HepG2 (cell line): Measurements from ENCODE around the gene ZNF615. TPM values are rescaled to one million over a fixed set of nuclear protein-coding genes. Genes with fewer than 3 reads are reported as not detected.
A peak's percentile ranks its signal among the peaks of the same experiment; 100 is the strongest.

Source experiments
- AKNA ChIP-seq: sonication (generic); formaldehyde crosslinking; IDR thresholded peaks from 2 replicates; pipeline ENCODE4 v1.4.0; 2020; ENCODE audit warnings: missing genetic modification reagents, borderline replicate concordance
- ATM ChIP-seq: fragments of 450-650 bp; IDR thresholded peaks from 2 replicates; pipeline ENCODE4 v1.7.1; 2017; ENCODE audit warnings: mild to moderate bottlenecking, borderline replicate concordance
- CREM ChIP-seq, 2 experiments: sonication (generic) in 1 of 2; formaldehyde crosslinking in 1 of 2; IDR thresholded peaks; 2 replicates each; pipeline versions ENCODE4 v1.4.0 to v1.6.1; 2016 to 2020; ENCODE audit warnings: antibody characterized with exemption in 1 of 2, mild to moderate bottlenecking in 1 of 2, missing genetic modification reagents in 1 of 2
- IKZF5 ChIP-seq: IDR thresholded peaks from 2 replicates; pipeline ENCODE4 v1.6.1; 2018; ENCODE audit warnings: missing genetic modification reagents, mild to moderate bottlenecking, missing compliant biosample characterization
- IRF1 ChIP-seq: sonication (generic); formaldehyde crosslinking; IDR thresholded peaks from 2 replicates; pipeline ENCODE4 v1.4.0; 2020; ENCODE audit warnings: low read depth, mild to moderate bottlenecking, missing genetic modification reagents
- KLF13 ChIP-seq: sonication (generic); formaldehyde crosslinking; IDR thresholded peaks from 2 replicates; pipeline ENCODE4 v1.4.0; 2020; ENCODE audit warnings: mild to moderate bottlenecking, missing genetic modification reagents
- MAFG ChIP-seq: sonication (generic); formaldehyde crosslinking; IDR thresholded peaks from 2 replicates; pipeline ENCODE4 v1.5.1; 2020; ENCODE audit warnings: mild to moderate bottlenecking, missing genetic modification reagents
- MTA3 ChIP-seq: sonication (generic); formaldehyde crosslinking; IDR thresholded peaks from 2 replicates; pipeline ENCODE4 v1.4.0; 2020; ENCODE audit warnings: missing genetic modification reagents
- NCOR1 ChIP-seq: fragments of 200-600 bp; sonication (generic); IDR thresholded peaks from 2 replicates; pipeline ENCODE4 v1.7.0; 2017; ENCODE audit warnings: antibody characterized with exemption, low read length, borderline replicate concordance
- NFATC3 ChIP-seq: sonication (generic); formaldehyde crosslinking; IDR thresholded peaks from 2 replicates; pipeline ENCODE4 v1.5.1; 2020; ENCODE audit warnings: mild to moderate bottlenecking, missing genetic modification reagents
- NR3C1 ChIP-seq: sonication (generic); formaldehyde crosslinking; IDR thresholded peaks from 2 replicates; pipeline ENCODE4 v1.4.0; 2020; ENCODE audit warnings: missing genetic modification reagents
- PITX1 ChIP-seq: sonication (generic); formaldehyde crosslinking; IDR thresholded peaks from 2 replicates; pipeline ENCODE4 v1.5.1; 2020; ENCODE audit warnings: mild to moderate bottlenecking, missing genetic modification reagents
- POLR2AphosphoS2 ChIP-seq: IDR thresholded peaks from 2 replicates; pipeline ENCODE4 v1.6.1; 2011; ENCODE audit warnings: low read depth, low read length, improper control_type of control experiment
- POLR2AphosphoS5 ChIP-seq: IDR thresholded peaks from 2 replicates; pipeline ENCODE4 v1.6.1; 2012; ENCODE audit warnings: low read depth, low read length
- PRMT3 ChIP-seq: sonication (generic); formaldehyde crosslinking; IDR thresholded peaks from 2 replicates; pipeline ENCODE4 v1.8.1; 2022; ENCODE audit warnings: low read depth, mild to moderate bottlenecking, moderate library complexity, missing genetic modification reagents, borderline replicate concordance
- RFX5 ChIP-seq: IDR thresholded peaks from 2 replicates; pipeline ENCODE4 v1.6.1; 2011; ENCODE audit warnings: low read depth, low read length, improper control_type of control experiment
- TFDP1 ChIP-seq: IDR thresholded peaks from 2 replicates; pipeline ENCODE4 v1.6.1; 2016; ENCODE audit warnings: missing compliant biosample characterization, missing genetic modification reagents, borderline replicate concordance
- ZNF136 ChIP-seq: sonication (generic); formaldehyde crosslinking; IDR thresholded peaks from 2 replicates; pipeline ENCODE4 v1.8.1; 2022; ENCODE audit warnings: low read depth, mild to moderate bottlenecking, moderate library complexity, missing genetic modification reagents
- ZNF234 ChIP-seq: sonication (generic); formaldehyde crosslinking; conservative IDR thresholded peaks from 2 replicates; pipeline ENCODE4 v1.5.1; 2020; ENCODE audit warnings: mild to moderate bottlenecking, missing genetic modification reagents
- ZNF256 ChIP-seq: sonication (generic); formaldehyde crosslinking; conservative IDR thresholded peaks from 2 replicates; pipeline ENCODE4 v1.4.0; 2020; ENCODE audit warnings: missing genetic modification reagents
- ZNF264 ChIP-seq: sonication (generic); formaldehyde crosslinking; IDR thresholded peaks from 2 replicates; pipeline ENCODE4 v1.4.0; 2020; ENCODE audit warnings: missing genetic modification reagents
- ZNF607 ChIP-seq: sonication (generic); formaldehyde crosslinking; IDR thresholded peaks from 2 replicates; pipeline ENCODE4 v1.5.1; 2020; ENCODE audit warnings: missing genetic modification reagents, mild to moderate bottlenecking, borderline replicate concordance
- polyA plus RNA-seq, 8 experiments: library from polyadenylated mRNA; depleted of rRNA in 3 of 8; stranded (reverse) in 7 of 8; unstranded in 1 of 8; fragments of >200 nt; fragmentation: Illumina TruSeq in 4 of 8; extraction: Trizol in 4 of 8; gene quantifications; 2 replicates each; pipeline versions ENCODE4 v1.2.1 to v1.2.3, GENCODE V29; 2011 to 2016; ENCODE audit warnings: low read depth in 4 of 8, missing spikeins in 1 of 8, mixed read lengths in 1 of 8; ENCODE audit not compliant: insufficient read depth in 1 of 8
- total RNA-seq, 5 experiments: library from RNA; depleted of rRNA; stranded (reverse); fragments of >200 nt; fragmentation: Illumina TruSeq; extraction: Trizol; gene quantifications; 2 replicates each; pipeline ENCODE4 v1.2.3, GENCODE V29; 2016; ENCODE audit warnings: low read depth in 1 of 5

The ZNF615 gene
- total and polyA plus RNA-seq, 2 of the 13 experiments (the other 11 are each of a cell fraction or from before 2014, with no cell fraction given) = 5.2 to 7.8 TPM

- TF ChIP-seq NFATC3 (CRISPR knock-in tag) = 0 out of 2 replicates have a peak, but pooled peaks have one; percentile 19
- TF ChIP-seq CREM (IDR thresholded peaks at IDR 0.05) = peak; percentile 88
- no peak for TF ChIP-seq CREM (CRISPR knock-in tag; IDR thresholded peaks at IDR 0.05)
- peak; percentile 56 for TF ChIP-seq POLR2AphosphoS5
- TF ChIP-seq ZNF607 = no peak
- TF ChIP-seq ZNF264 (CRISPR knock-in tag) = no peak
- no peak for TF ChIP-seq PRMT3 (CRISPR knock-in tag)
- peak; percentile 25; the same call in 1 of the 2 replicates for TF ChIP-seq NCOR1
- no peak for TF ChIP-seq ATM
- peak; percentile 36; the same call in 1 of the 2 replicates for TF ChIP-seq TFDP1 (CRISPR knock-in tag)
- no peak for TF ChIP-seq ZNF234
- no peak for TF ChIP-seq PITX1 (CRISPR knock-in tag)
- TF ChIP-seq NR3C1 (CRISPR knock-in tag) = no peak
- no peak for TF ChIP-seq AKNA (CRISPR knock-in tag)
- no peak for TF ChIP-seq MTA3 (CRISPR knock-in tag)
- peak; percentile 75; the same call in 1 of the 2 replicates for TF ChIP-seq IKZF5 (CRISPR knock-in tag)
- no peak for TF ChIP-seq ZNF256 (CRISPR knock-in tag)
- TF ChIP-seq IRF1 = no peak
- TF ChIP-seq ZNF136 (CRISPR knock-in tag) = no peak
- TF ChIP-seq KLF13 = no peak
- no peak for TF ChIP-seq MAFG (CRISPR knock-in tag)
- no peak for TF ChIP-seq POLR2AphosphoS2
- TF ChIP-seq RFX5 = no peak
These were observed 40.8 kb upstream of the ZNF615 start, which contains the start of gene ZNF432 (continued) for GRCh38 chr19:52048555-52049501.
